ENCODE measurements around the gene ANXA1. TPM values are rescaled to one million over a fixed set of nuclear protein-coding genes. Genes with fewer than 3 reads are reported as not detected.

The ANXA1 gene
- total and polyA plus RNA-seq, 2 experiments from 2014 or later, result 1,002 to 1,010 TPM

DNA sequence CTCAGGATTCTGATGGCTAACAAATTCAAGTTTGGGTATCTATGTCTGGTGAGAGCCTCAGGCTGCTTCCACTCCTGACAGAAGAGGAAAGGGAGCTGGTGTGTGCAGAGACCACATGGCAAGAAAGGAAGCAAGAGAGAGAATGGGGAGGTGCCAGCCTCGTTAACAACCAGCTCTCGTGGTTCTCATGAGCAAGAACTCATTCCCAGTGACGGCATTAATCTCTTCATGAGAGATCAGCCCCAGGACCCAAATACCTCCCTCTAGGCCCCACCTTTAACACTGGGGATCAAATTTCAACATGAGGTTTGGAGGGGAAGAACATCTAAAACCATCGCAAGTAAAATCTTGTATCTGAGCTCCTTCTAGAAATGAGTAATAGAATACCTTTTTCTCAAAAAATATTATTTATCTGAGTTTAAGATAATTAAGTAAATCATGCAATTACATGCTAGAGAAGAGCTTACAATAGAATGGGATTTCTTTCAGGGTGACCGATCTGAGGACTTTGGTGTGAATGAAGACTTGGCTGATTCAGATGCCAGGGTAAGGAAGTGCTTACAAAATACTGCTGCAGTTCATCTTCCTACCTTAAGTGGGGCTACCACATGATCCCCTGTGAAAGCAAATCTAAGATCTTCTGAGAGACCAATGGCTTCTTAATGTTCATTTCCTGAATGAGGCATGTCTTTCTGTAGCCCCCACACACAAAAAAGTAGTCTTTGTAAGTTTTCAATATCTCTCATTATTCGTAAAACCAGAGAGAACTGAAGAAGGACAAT lies 11.5 kb downstream of the ANXA1 start:
- whole genome bisulfite sequencing, 2 experiments (ENCODE audit: low coverage in 1 of 2, low lambda C conversion rate in 2 of 2, missing lambda C conversion rate in 2 of 2), result 80 to 82% methylated on average over 6 of the region's 6 CpGs
- Histone ChIP-seq H3K4me1 (ENCODE audit: insufficient read depth) (peaks cover 4% of the 10 kb centered on the region; the same call in 1 of the 2 replicates), H3K27ac (0 out of 2 replicates have a peak overlapping the region, but pooled peaks have one; percentile 12), H3K9me2 (ENCODE audit: insufficient read depth) (no peaks in the 10 kb centered on the region), H3K36me3 (ENCODE audit: low read depth) (peaks cover 100% of the 10 kb centered on the region), H3K27me3 (replicated peaks; ENCODE audit: insufficient read depth) (no peaks in the 10 kb centered on the region), H2AFZ (no peak overlapping the region), H3K4me3 (no peak overlapping the region), H3K9ac (no peak overlapping the region), H3K9me3 (ENCODE audit: low read depth) (no peaks in the 10 kb centered on the region), H4K20me1 (ENCODE audit: insufficient read depth) (peaks cover 23% of the 10 kb centered on the region), H3K4me2 (ENCODE audit: unreplicated experiment) (no peak overlapping the region), H3K79me2 (ENCODE audit: insufficient read depth) (peaks cover 84% of the 10 kb centered on the region), H3F3A (ENCODE audit: insufficient read depth) (peaks cover 92% of the 10 kb centered on the region)
- no peak for TF ChIP-seq EZH2 (IDR thresholded peaks at IDR 0.05; ENCODE audit: insufficient read depth, poor library complexity, severe bottlenecking)
- TF ChIP-seq EZH2phosphoT487 (IDR thresholded peaks at IDR 0.05; ENCODE audit: insufficient read depth, low read depth), result no peak
- peak; percentile 39 for DNase-seq
- in situ Hi-C loops (cut with MboI), result loop anchor here (5.0 kb wide), 1 partner anchor 56 kb away; no protein-coding TSS in a partner anchor

DNA sequence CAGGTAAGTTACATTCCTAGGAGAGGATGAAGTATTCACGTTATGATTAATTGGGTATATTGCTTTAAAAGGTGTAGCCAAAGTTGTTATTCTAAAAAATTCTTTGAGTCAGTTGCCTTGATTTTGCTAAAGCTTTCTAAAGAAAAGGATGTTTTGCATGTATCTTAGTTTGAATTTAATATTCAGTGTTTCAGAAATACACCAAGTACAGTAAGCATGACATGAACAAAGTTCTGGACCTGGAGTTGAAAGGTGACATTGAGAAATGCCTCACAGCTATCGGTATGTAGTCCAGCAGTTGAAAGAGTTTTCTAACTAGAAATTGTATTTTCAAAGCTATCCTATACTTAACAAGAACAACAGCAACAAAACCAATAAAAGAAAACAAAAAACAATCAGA lies 14.2 kb downstream of the ANXA1 start:
- in situ Hi-C loops (cut with MboI), result no loop called here
- H3K9me3 ChIP-seq (ENCODE audit: low read depth), result no peaks in the 10 kb centered on the region
- peaks cover 16% of the 10 kb centered on the region for H4K20me1 ChIP-seq (ENCODE audit: insufficient read depth)
- H3K27me3 ChIP-seq (replicated peaks; ENCODE audit: insufficient read depth), result no peaks in the 10 kb centered on the region
- H3K4me2 ChIP-seq (ENCODE audit: unreplicated experiment), result no peak overlapping the region
- H3F3A ChIP-seq (ENCODE audit: insufficient read depth), result peaks cover 93% of the 10 kb centered on the region
- no peak overlapping the region for H2AFZ ChIP-seq
- TF ChIP-seq EZH2 (IDR thresholded peaks at IDR 0.05; ENCODE audit: insufficient read depth, poor library complexity, severe bottlenecking) (no peak), EZH2phosphoT487 (IDR thresholded peaks at IDR 0.05; ENCODE audit: insufficient read depth, low read depth) (no peak)
- H3K4me3 ChIP-seq, result no peak overlapping the region
- no peaks in the 10 kb centered on the region for H3K4me1 ChIP-seq (ENCODE audit: insufficient read depth)
- H3K27ac ChIP-seq, result no peak overlapping the region
- WGBS, 2 experiments (ENCODE audit: low coverage in 1 of 2, low lambda C conversion rate in 2 of 2, missing lambda C conversion rate in 2 of 2), result 80 to 81% methylated on average over 2 of the region's 2 CpGs
- H3K79me2 ChIP-seq (ENCODE audit: insufficient read depth), result peaks cover 56% of the 10 kb centered on the region
- no peaks in the 10 kb centered on the region for H3K9me2 ChIP-seq (ENCODE audit: insufficient read depth)
- no peak overlapping the region for H3K9ac ChIP-seq
- H3K36me3 ChIP-seq (ENCODE audit: low read depth), result peaks cover 99% of the 10 kb centered on the region
- no peak for DNase-seq

GRCh38 chr9:73166468-73166867 lies 14.8 kb downstream of the ANXA1 start:
- H3K4me2 ChIP-seq (ENCODE audit: unreplicated experiment), result no peak overlapping the region
- peaks cover 93% of the 10 kb centered on the region for H3F3A ChIP-seq (ENCODE audit: insufficient read depth)
- H3K9me3 ChIP-seq (ENCODE audit: low read depth), result no peaks in the 10 kb centered on the region
- no peak overlapping the region for H2AFZ ChIP-seq
- in situ Hi-C loops (cut with MboI), result no loop called here
- H3K27me3 ChIP-seq (replicated peaks; ENCODE audit: insufficient read depth), result no peaks in the 10 kb centered on the region
- DNase-seq, result no peak
- H3K36me3 ChIP-seq (ENCODE audit: low read depth), result peaks cover 99% of the 10 kb centered on the region
- WGBS, 2 experiments (ENCODE audit: low coverage in 1 of 2, low lambda C conversion rate in 2 of 2, missing lambda C conversion rate in 2 of 2), result 96 to 100% methylated on average over 3 of the region's 3 CpGs
- no peaks in the 10 kb centered on the region for H3K9me2 ChIP-seq (ENCODE audit: insufficient read depth)
- peaks cover 51% of the 10 kb centered on the region for H3K79me2 ChIP-seq (ENCODE audit: insufficient read depth)
- H3K4me1 ChIP-seq (ENCODE audit: insufficient read depth), result no peaks in the 10 kb centered on the region
- no peak overlapping the region for H3K4me3 ChIP-seq
- no peak overlapping the region for H3K9ac ChIP-seq
- no peak for TF ChIP-seq EZH2 (IDR thresholded peaks at IDR 0.05; ENCODE audit: insufficient read depth, poor library complexity, severe bottlenecking)
- no peak for TF ChIP-seq EZH2phosphoT487 (IDR thresholded peaks at IDR 0.05; ENCODE audit: insufficient read depth, low read depth)
- H4K20me1 ChIP-seq (ENCODE audit: insufficient read depth), result peaks cover 16% of the 10 kb centered on the region
- H3K27ac ChIP-seq, result peak overlapping the region; percentile 6; the same call in 1 of the 2 replicates

- peaks cover 92% of the 10 kb centered on the region for H3K36me3 ChIP-seq (ENCODE audit: low read depth)
- TF ChIP-seq EZH2 (IDR thresholded peaks at IDR 0.05; ENCODE audit: insufficient read depth, poor library complexity, severe bottlenecking) (no peak), EZH2phosphoT487 (IDR thresholded peaks at IDR 0.05; ENCODE audit: insufficient read depth, low read depth) (no peak)
- no peak for DNase-seq
- 25% methylated on average over 4 of the region's 4 CpGs for WGBS, 2 experiments (ENCODE audit: low coverage in 1 of 2, low lambda C conversion rate in 2 of 2, missing lambda C conversion rate in 2 of 2)
- no peaks in the 10 kb centered on the region for H3K9me3 ChIP-seq (ENCODE audit: low read depth)
- peak overlapping the region; percentile 7; the same call in 1 of the 2 replicates for H3K9ac ChIP-seq
- H3K4me3 ChIP-seq, result no peak overlapping the region
- peaks cover 97% of the 10 kb centered on the region for H3F3A ChIP-seq (ENCODE audit: insufficient read depth)
- peaks cover 16% of the 10 kb centered on the region for H4K20me1 ChIP-seq (ENCODE audit: insufficient read depth)
- no peaks in the 10 kb centered on the region for H3K27me3 ChIP-seq (replicated peaks; ENCODE audit: insufficient read depth)
- no peak overlapping the region for H3K4me2 ChIP-seq (ENCODE audit: unreplicated experiment)
- in situ Hi-C loops (cut with MboI), result no loop called here
- peaks cover 39% of the 10 kb centered on the region for H3K79me2 ChIP-seq (ENCODE audit: insufficient read depth)
- 0 out of 2 replicates have a peak overlapping the region, but pooled peaks have one; percentile 6 for H3K27ac ChIP-seq
- no peaks in the 10 kb centered on the region for H3K9me2 ChIP-seq (ENCODE audit: insufficient read depth)
- H3K4me1 ChIP-seq (ENCODE audit: insufficient read depth), result no peaks in the 10 kb centered on the region
- H2AFZ ChIP-seq, result no peak overlapping the region
Measured at GRCh38 chr9:73167614-73168013, 15.9 kb downstream of the ANXA1 start.
